ENCODE data around the gene UCKL1.

DNA sequence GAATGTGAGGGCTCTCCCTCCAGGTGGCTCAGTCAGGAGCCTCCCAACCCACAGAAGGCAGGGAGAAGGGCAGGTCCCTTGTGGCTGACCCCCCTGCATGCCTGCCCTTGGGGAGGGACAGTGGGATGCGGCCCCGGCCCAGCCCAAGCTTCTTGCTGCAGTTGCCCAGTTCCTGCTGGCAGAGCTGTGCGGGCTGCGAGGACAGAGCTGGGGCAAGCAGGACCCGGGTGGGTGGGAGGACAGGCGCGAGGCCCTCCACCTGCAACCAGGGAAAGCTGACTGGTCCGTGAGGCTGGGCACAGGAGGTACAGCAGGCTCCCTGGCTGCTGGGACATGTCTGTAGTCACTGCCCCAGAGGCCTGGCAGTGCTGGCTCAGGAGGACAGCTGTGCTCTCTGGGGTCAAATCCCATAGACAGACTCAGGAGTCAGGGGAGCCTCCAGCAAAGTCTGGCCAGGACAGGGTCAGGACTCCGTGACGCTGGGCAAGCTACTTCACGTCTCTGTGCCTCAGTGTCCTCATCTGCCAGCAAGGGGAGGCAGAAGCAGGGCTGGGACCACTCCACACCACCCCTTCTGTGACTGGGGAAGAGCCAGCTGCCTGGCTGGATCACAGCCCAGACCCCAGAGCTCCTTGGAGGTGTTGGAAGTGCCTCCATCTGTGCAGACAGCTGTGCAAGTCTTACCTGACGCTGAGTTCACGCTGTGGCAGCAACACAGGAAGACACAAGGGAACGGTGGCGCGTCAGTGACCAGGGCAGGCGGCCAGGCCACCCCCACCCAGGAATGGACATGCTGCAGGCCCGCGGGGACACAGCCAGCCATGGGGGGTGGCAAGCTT, 13.0 kb downstream of the UCKL1 start:
- TF ChIP-seq POLR2AphosphoS5 (IDR thresholded peaks at IDR 0.05; ENCODE audit: low read depth, low read length) (no peak), TAF1 (IDR thresholded peaks at IDR 0.05; ENCODE audit: borderline replicate concordance, low read depth, low read length) (no peak)

Data from GM12892 (cell line).